GM08714 (cell line): ENCODE results near the gene LRIT1.

Source experiments
- H3K4me3 ChIP-seq: fragments of 200-500 bp; sonication (Bioruptor generic); 2 replicates; pipeline ENCODE4 v1.5.1; 2014; ENCODE audit warnings: mild to moderate bottlenecking, low read length, inconsistent platforms
- ZNF274 ChIP-seq: IDR thresholded peaks from 2 replicates; pipeline ENCODE4 v1.6.1; 2012; ENCODE audit warnings: mild to moderate bottlenecking, low read depth, low read length

LRIT1 gene

GRCh38 chr10:84234479-84234878 lies 6.9 kb downstream of the LRIT1 start:
- H3K4me3 ChIP-seq = no peak overlapping the region
- no peak for TF ChIP-seq ZNF274

- H3K4me3 ChIP-seq = no peak overlapping the region
- TF ChIP-seq ZNF274 = no peak
Measured at GRCh38 chr10:84233940-84234339, 7.4 kb downstream of the LRIT1 start.

GRCh38 chr10:84232376-84232775 lies 9.0 kb downstream of the LRIT1 start:
- no peak for TF ChIP-seq ZNF274

GRCh38 chr10:84230359-84230758 lies 11.0 kb downstream of the LRIT1 start:
- no peak overlapping the region for H3K4me3 ChIP-seq
- TF ChIP-seq ZNF274 = no peak

More at GRCh38 chr10:84232376-84232775, 9.0 kb downstream of the LRIT1 start:
- H3K4me3 ChIP-seq = no peak overlapping the region

GRCh38 chr10:84227810-84228209 lies 13.5 kb downstream of the LRIT1 start:
- TF ChIP-seq ZNF274 = no peak
- H3K4me3 ChIP-seq = no peak overlapping the region

GRCh38 chr10:84226616-84227015 lies 14.7 kb downstream of the LRIT1 start:
- no peak for TF ChIP-seq ZNF274
- no peak overlapping the region for H3K4me3 ChIP-seq

GRCh38 chr10:84225427-84226173 lies 15.7 kb downstream of the LRIT1 start, which contains the start of gene LRIT2:
Gene LRIT2, minus strand, starts transcription at chr10:84225544. Its CDS starts 24 bp downstream, at chr10:84225520.
- TF ChIP-seq ZNF274 = no peak
- no peak within 1 kb of the TSS for H3K4me3 ChIP-seq

- TF ChIP-seq ZNF274 = no peak
- no peak overlapping the region for H3K4me3 ChIP-seq
Measured at GRCh38 chr10:84224411-84225028, 16.8 kb downstream of the LRIT1 start.

GRCh38 chr10:84221916-84222315 lies 19.4 kb downstream of the LRIT1 start:
- no peak overlapping the region for H3K4me3 ChIP-seq
- no peak for TF ChIP-seq ZNF274

- TF ChIP-seq ZNF274 = no peak
- no peak overlapping the region for H3K4me3 ChIP-seq
Measured at GRCh38 chr10:84217746-84218145, 23.6 kb downstream of the LRIT1 start.

- no peak for TF ChIP-seq ZNF274
- no peak overlapping the region for H3K4me3 ChIP-seq
Measured at GRCh38 chr10:84216834-84217233, 24.5 kb downstream of the LRIT1 start.

GRCh38 chr10:84214612-84215235 lies 26.6 kb downstream of the LRIT1 start:
- H3K4me3 ChIP-seq = no peak overlapping the region
- no peak for TF ChIP-seq ZNF274

GRCh38 chr10:84214046-84214572 lies 27.2 kb downstream of the LRIT1 start:
- no peak for TF ChIP-seq ZNF274
- H3K4me3 ChIP-seq = no peak overlapping the region

GRCh38 chr10:84213076-84213475 lies 28.3 kb downstream of the LRIT1 start:
- TF ChIP-seq ZNF274 = no peak
- H3K4me3 ChIP-seq = no peak overlapping the region

- no peak overlapping the region for H3K4me3 ChIP-seq
- no peak for TF ChIP-seq ZNF274
Measured at GRCh38 chr10:84212014-84212413, 29.3 kb downstream of the LRIT1 start.
